Peyer's patch (tissue), 4 donors: ENCODE results near the gene BICD2.
"Not testable (repeated sequence)": the region's sequence is repeated elsewhere in the genome, so short reads cannot be mapped to it uniquely, and the experiment has no call there.

ENCODE experiments used
- POLR2A ChIP-seq, 2 donors: fragments of 450-650 bp; IDR thresholded peaks; one replicate each; pipeline ENCODE4 v1.5.1; 2017; ENCODE audit warnings: antibody characterized with exemption in 2 of 2, mild to moderate bottlenecking in 2 of 2, moderate library complexity in 2 of 2
- TF ChIP-seq, protein P1 (sequence below), 6 experiments: fragments of 450-650 bp in 4 of 6; fragments of 200-600 bp in 2 of 6; sonication (generic) in 1 of 6; IDR thresholded peaks; one replicate each; pipeline ENCODE4 v1.5.1; 2017 to 2019; ENCODE audit warnings: antibody characterized with exemption in 6 of 6, mild to moderate bottlenecking in 3 of 6, moderate library complexity in 1 of 6

DNA sequence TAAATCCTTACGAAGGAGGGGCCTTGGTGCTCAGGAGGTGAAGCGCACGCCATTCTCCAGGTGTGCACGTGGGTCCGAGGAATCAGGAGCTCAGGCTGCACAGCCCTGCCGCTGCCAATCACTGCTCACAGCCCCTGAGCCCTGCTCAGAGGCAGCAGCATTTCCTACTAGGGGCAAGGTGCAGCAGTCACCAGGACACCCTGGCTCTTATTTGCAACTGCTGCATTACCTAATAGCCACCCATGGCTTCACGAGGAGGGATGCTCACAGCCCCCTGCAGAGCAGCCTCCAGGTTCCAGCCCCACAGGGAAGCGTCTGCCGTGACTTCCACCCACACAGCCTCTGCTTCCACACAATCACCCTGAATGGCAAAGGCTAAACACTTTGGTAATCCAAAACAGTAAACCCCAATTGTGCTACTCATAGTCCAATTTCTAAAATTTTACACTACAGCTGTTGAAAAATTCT lies 31.7 kb upstream of the BICD2 start:
- TF ChIP-seq, protein P1, sequence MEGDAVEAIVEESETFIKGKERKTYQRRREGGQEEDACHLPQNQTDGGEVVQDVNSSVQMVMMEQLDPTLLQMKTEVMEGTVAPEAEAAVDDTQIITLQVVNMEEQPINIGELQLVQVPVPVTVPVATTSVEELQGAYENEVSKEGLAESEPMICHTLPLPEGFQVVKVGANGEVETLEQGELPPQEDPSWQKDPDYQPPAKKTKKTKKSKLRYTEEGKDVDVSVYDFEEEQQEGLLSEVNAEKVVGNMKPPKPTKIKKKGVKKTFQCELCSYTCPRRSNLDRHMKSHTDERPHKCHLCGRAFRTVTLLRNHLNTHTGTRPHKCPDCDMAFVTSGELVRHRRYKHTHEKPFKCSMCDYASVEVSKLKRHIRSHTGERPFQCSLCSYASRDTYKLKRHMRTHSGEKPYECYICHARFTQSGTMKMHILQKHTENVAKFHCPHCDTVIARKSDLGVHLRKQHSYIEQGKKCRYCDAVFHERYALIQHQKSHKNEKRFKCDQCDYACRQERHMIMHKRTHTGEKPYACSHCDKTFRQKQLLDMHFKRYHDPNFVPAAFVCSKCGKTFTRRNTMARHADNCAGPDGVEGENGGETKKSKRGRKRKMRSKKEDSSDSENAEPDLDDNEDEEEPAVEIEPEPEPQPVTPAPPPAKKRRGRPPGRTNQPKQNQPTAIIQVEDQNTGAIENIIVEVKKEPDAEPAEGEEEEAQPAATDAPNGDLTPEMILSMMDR (IDR thresholded peaks at IDR 0.05) = not testable (repeated sequence)
- not testable (repeated sequence) for TF ChIP-seq POLR2A (IDR thresholded peaks at IDR 0.05)
